ENCODE measurements around the gene DENND1B.

Gene DENND1B

GRCh38 chr1:197467881-197468280 is 307.4 kb downstream of the DENND1B start:
- DNase-seq (ENCODE audit: low read depth) = no peak

- DNase-seq (ENCODE audit: low read depth) = no peak
Measured at GRCh38 chr1:197466813-197467212, 308.5 kb downstream of the DENND1B start.

GRCh38 chr1:197465528-197466327 is 309.6 kb downstream of the DENND1B start:
- DNase-seq (ENCODE audit: low read depth) = no peak

- DNase-seq (ENCODE audit: low read depth) = no peak
Measured at GRCh38 chr1:197464044-197464443, 311.2 kb downstream of the DENND1B start.

- DNase-seq (ENCODE audit: low read depth) = no peak
Measured at GRCh38 chr1:197463142-197463541, 312.1 kb downstream of the DENND1B start.

- no peak for DNase-seq (ENCODE audit: low read depth)
Measured at GRCh38 chr1:197462539-197462938, 312.7 kb downstream of the DENND1B start.
